H1 (cell line): ENCODE results near the gene DCLRE1A. TPM values are rescaled to one million over a fixed set of nuclear protein-coding genes. Genes with fewer than 3 reads are reported as not detected.

ENCODE experiments used
- CTCF ChIA-PET: fragments of 300-600 bp; sonication (Branson Sonifier 250); formaldehyde crosslinking; loops from one replicate; lab custom pipeline; 2021; ENCODE audit not compliant: partially characterized antibody; lab: Charles Lee
- POLR2A ChIA-PET: fragments of 300-600 bp; sonication (Branson Sonifier 250); formaldehyde crosslinking; loops from one replicate; lab custom pipeline; 2021; ENCODE audit warnings: inconsistent platforms; ENCODE audit not compliant: partially characterized antibody; lab: Charles Lee
- DNase-seq, 2 experiments: peaks; one replicate each; pipeline versions ENCODE4 v3.0.0 to v3.0.0-alpha.2; 2010 to 2022; ENCODE audit warnings: low spot score in 2 of 2, low read depth in 1 of 2, mixed read lengths in 1 of 2
- FAIRE-seq: peaks from 2 replicates; lab custom pipeline; 2011; peaks lifted over from hg19 to GRCh38; lab: Jason Lieb, UNC
- H2AFZ ChIP-seq: 2 replicates; pipeline ENCODE4 v1.8.1; 2012; ENCODE audit warnings: low read length, inconsistent platforms
- H2AK5ac ChIP-seq: 2 replicates; pipeline ENCODE4 v1.6.1; 2013; ENCODE audit warnings: low read depth, low read length
- H2BK120ac ChIP-seq: replicated peaks from 2 replicates; pipeline ENCODE3; 2013; ENCODE audit warnings: low read depth, low read length, inconsistent platforms
- H2BK12ac ChIP-seq: 2 replicates; pipeline ENCODE4 v1.6.1; 2013; ENCODE audit warnings: low read depth, low read length
- H2BK15ac ChIP-seq: 2 replicates; pipeline ENCODE4 v1.6.1; 2013; ENCODE audit warnings: low read length
- H2BK20ac ChIP-seq: 2 replicates; pipeline ENCODE4 v1.6.1; 2013; ENCODE audit warnings: low read length
- H2BK5ac ChIP-seq: 2 replicates; pipeline ENCODE4 v1.6.1; 2013; ENCODE audit warnings: low read depth, low read length
- H3K14ac ChIP-seq: 2 replicates; pipeline ENCODE4 v1.6.1; 2013; ENCODE audit warnings: inconsistent platforms; ENCODE audit not compliant: insufficient read length
- H3K18ac ChIP-seq: 2 replicates; pipeline ENCODE4 v1.6.1; 2013; ENCODE audit warnings: low read length; ENCODE audit errors: extremely low read depth
- H3K23ac ChIP-seq: 2 replicates; pipeline ENCODE4 v1.6.1; 2013; ENCODE audit warnings: inconsistent platforms; ENCODE audit not compliant: insufficient read length
- H3K23me2 ChIP-seq: 2 replicates; pipeline ENCODE4 v1.6.1; 2013; ENCODE audit warnings: low read depth, low read length
- H3K27ac ChIP-seq: 2 replicates; pipeline ENCODE4 v1.6.1; 2011; ENCODE audit warnings: low read depth, low read length, inconsistent platforms
- H3K27me3 ChIP-seq, 4 experiments: replicated peaks in 1 of 4; 1 replicate in 1 of 4; 2 replicates in 3 of 4; pipeline versions ENCODE4 v1.6.1 to v1.8.1; 2011 to 2013; ENCODE audit warnings: low read length in 3 of 4, mild to moderate bottlenecking in 3 of 4, inconsistent platforms in 2 of 4, mixed read lengths in 2 of 4, moderate library complexity in 1 of 4; ENCODE audit not compliant: control insufficient read depth in 3 of 4, insufficient read depth in 3 of 4; ENCODE audit errors: extremely low read depth in 1 of 4
- H3K36me3 ChIP-seq, 4 experiments: 2 replicates each; pipeline versions ENCODE4 v1.6.1 to v1.8.1; 2011 to 2013; ENCODE audit warnings: mild to moderate bottlenecking in 4 of 4, low read length in 3 of 4, moderate library complexity in 2 of 4, control low read depth in 1 of 4, inconsistent platforms in 1 of 4; ENCODE audit not compliant: insufficient read depth in 4 of 4, control insufficient read depth in 2 of 4
- H3K4ac ChIP-seq: replicated peaks from 2 replicates; pipeline ENCODE3; 2013; ENCODE audit warnings: low read length, low read depth, mixed read lengths, inconsistent platforms; ENCODE audit not compliant: insufficient read length
- H3K4me1 ChIP-seq, 4 experiments: replicated peaks in 1 of 4; 1 replicate in 1 of 4; 2 replicates in 3 of 4; pipeline versions ENCODE4 v1.6.1 to v1.8.1; 2011 to 2013; ENCODE audit warnings: low read length in 3 of 4, inconsistent platforms in 2 of 4, mixed read lengths in 1 of 4; ENCODE audit not compliant: insufficient read depth in 4 of 4, control insufficient read depth in 3 of 4
- H3K4me2 ChIP-seq, 2 experiments: 2 replicates each; pipeline versions ENCODE4 v1.6.1 to v1.8.1; 2011 to 2013; ENCODE audit warnings: low read depth in 2 of 2, low read length in 2 of 2, control low read depth in 1 of 2, inconsistent platforms in 1 of 2, mild to moderate bottlenecking in 1 of 2; ENCODE audit not compliant: insufficient read depth in 1 of 2
- H3K4me3 ChIP-seq, 4 experiments: fragments of 200-600, 300-600 bp in 1 of 4; sonication (generic), shearing (Covaris generic), sonication (Bioruptor Twin) in 1 of 4; 2 replicates each; pipeline versions ENCODE4 v1.5.1 to v1.8.1; 2011 to 2016; ENCODE audit warnings: low read length in 4 of 4, low read depth in 3 of 4, control low read depth in 2 of 4, inconsistent platforms in 2 of 4, mild to moderate bottlenecking in 2 of 4, mixed read lengths in 1 of 4, moderate library complexity in 1 of 4; ENCODE audit not compliant: insufficient read depth in 2 of 4; ENCODE audit errors: extremely low read depth in 1 of 4
- H3K56ac ChIP-seq: replicated peaks from 2 replicates; pipeline ENCODE3; 2013; ENCODE audit warnings: low read depth, mild to moderate bottlenecking, mixed read lengths, low read length, inconsistent platforms; ENCODE audit not compliant: insufficient read length
- H3K79me1 ChIP-seq: 2 replicates; pipeline ENCODE4 v1.6.1; 2013; ENCODE audit warnings: low read depth, low read length, control low read depth
- H3K79me2 ChIP-seq, 2 experiments: 2 replicates each; pipeline versions ENCODE4 v1.6.1 to v1.8.1; 2012 to 2013; ENCODE audit warnings: low read length in 2 of 2, mild to moderate bottlenecking in 2 of 2, inconsistent platforms in 1 of 2; ENCODE audit not compliant: insufficient read depth in 2 of 2, control insufficient read depth in 1 of 2
- H3K9ac ChIP-seq, 4 experiments: replicated peaks in 1 of 4; 1 replicate in 1 of 4; 2 replicates in 3 of 4; pipeline versions ENCODE4 v1.6.1 to v1.8.1; 2011 to 2013; ENCODE audit warnings: low read depth in 3 of 4, low read length in 3 of 4, control low read depth in 2 of 4, mild to moderate bottlenecking in 2 of 4, moderate library complexity in 2 of 4, inconsistent platforms in 1 of 4; ENCODE audit errors: extremely low read depth in 1 of 4
- H3K9me3 ChIP-seq, 2 experiments: 2 replicates each; pipeline versions ENCODE4 v1.6.1 to v1.8.1; 2012 to 2013; ENCODE audit warnings: mild to moderate bottlenecking in 2 of 2, moderate library complexity in 2 of 2, control low read depth in 1 of 2, inconsistent platforms in 1 of 2, low read depth in 1 of 2, low read length in 1 of 2, mixed read lengths in 1 of 2; ENCODE audit not compliant: insufficient read depth in 2 of 2
- H4K20me1 ChIP-seq, 2 experiments: replicated peaks in 1 of 2; 2 replicates each; pipeline versions ENCODE3 to v1.8.1; 2011 to 2013; ENCODE audit warnings: inconsistent platforms in 2 of 2, low read length in 2 of 2, mild to moderate bottlenecking in 1 of 2; ENCODE audit not compliant: insufficient read depth in 2 of 2, control insufficient read depth in 1 of 2
- H4K5ac ChIP-seq: 2 replicates; pipeline ENCODE4 v1.6.1; 2013; ENCODE audit warnings: low read length, low read depth, mixed read lengths, inconsistent platforms; ENCODE audit not compliant: insufficient read length
- H4K8ac ChIP-seq: 2 replicates; pipeline ENCODE4 v1.8.0; 2013; ENCODE audit warnings: mild to moderate bottlenecking, moderate library complexity, low read length, inconsistent platforms; ENCODE audit not compliant: insufficient read depth; ENCODE audit errors: extremely low read depth
- H4K91ac ChIP-seq: replicated peaks from 2 replicates; pipeline ENCODE3; 2013; ENCODE audit warnings: low read length, mixed read lengths, inconsistent platforms; ENCODE audit not compliant: insufficient read length
- BCL11A ChIP-seq, 2 experiments: IDR thresholded peaks; one replicate each; pipeline ENCODE4 v1.6.1; 2011; ENCODE audit warnings: low read depth in 2 of 2, low read length in 2 of 2, mild to moderate bottlenecking in 2 of 2
- CBX8 ChIP-seq: fragments of 300-800, 300-1000 bp; sonication (generic); IDR thresholded peaks from 2 replicates; pipeline ENCODE4 v1.7.1; 2016; ENCODE audit warnings: low read depth, low read length, borderline replicate concordance
- HDAC2 ChIP-seq, 2 experiments: fragments of 300-600 bp in 1 of 2; sonication (generic) in 1 of 2; IDR thresholded peaks; 2 replicates each; pipeline ENCODE4 v1.6.1; 2011 to 2012; ENCODE audit warnings: low read depth in 2 of 2, low read length in 2 of 2, mild to moderate bottlenecking in 2 of 2, moderate library complexity in 2 of 2, borderline replicate concordance in 1 of 2, inconsistent platforms in 1 of 2
- JUND ChIP-seq: IDR thresholded peaks from 2 replicates; pipeline ENCODE4 v1.6.1; 2011; ENCODE audit warnings: mild to moderate bottlenecking, improper control_type of control experiment, low read length
- POLR2A ChIP-seq, 2 experiments: IDR thresholded peaks; 1 replicate in 1 of 2; 2 replicates in 1 of 2; pipeline ENCODE4 v1.6.1; 2011; ENCODE audit warnings: low read depth in 2 of 2, low read length in 2 of 2, mild to moderate bottlenecking in 2 of 2; ENCODE audit errors: control extremely low read depth in 1 of 2
- POLR2AphosphoS5 ChIP-seq: IDR thresholded peaks from 2 replicates; pipeline ENCODE4 v1.6.1; 2011; ENCODE audit warnings: low read depth, low read length
- SAP30 ChIP-seq: fragments of 300-600 bp; sonication (generic); IDR thresholded peaks from 2 replicates; pipeline ENCODE4 v1.7.1; 2012; ENCODE audit warnings: low read length, moderate library complexity, mild to moderate bottlenecking, inconsistent platforms; ENCODE audit not compliant: insufficient read depth, insufficient replicate concordance
- SIRT6 ChIP-seq: IDR thresholded peaks from one replicate; pipeline ENCODE4 v1.7.1; 2012; ENCODE audit warnings: low read length, inconsistent platforms
- SRF ChIP-seq: IDR thresholded peaks from 2 replicates; pipeline ENCODE4 v1.6.1; 2011; ENCODE audit warnings: mild to moderate bottlenecking, low read depth, low read length, moderate library complexity
- TBP ChIP-seq: IDR thresholded peaks from 2 replicates; pipeline ENCODE4 v1.6.1; 2011; ENCODE audit warnings: low read depth, low read length, improper control_type of control experiment
- WGBS, 2 experiments: shearing (Covaris generic) in 1 of 2; methylation state at CpG; one replicate each; pipeline versions ENCODE4 v1.1.6 to v1.1.7; 2013 to 2015; ENCODE audit warnings: low lambda C conversion rate in 2 of 2, mixed read lengths in 2 of 2, inconsistent platforms in 1 of 2, low coverage in 1 of 2, missing lambda C conversion rate in 1 of 2; ENCODE audit not compliant: insufficient replicate concordance in 2 of 2, insufficient coverage in 1 of 2, insufficient read length in 1 of 2; ENCODE audit errors: extremely low coverage in 1 of 2, missing lambda C conversion rate in 1 of 2; 5-methylcytosine and 5-hydroxymethylcytosine counted together
- polyA plus RNA-seq, 7 experiments: library from polyadenylated mRNA; depleted of rRNA in 3 of 7; stranded (reverse) in 5 of 7; unstranded in 2 of 7; fragments of >200 nt in 5 of 7; fragments of 200-250 nt in 2 of 7; gene quantifications; 1 replicate in 5 of 7; 2 replicates in 1 of 7; 4 replicates in 1 of 7; pipeline versions ENCODE4 v1.2.1 to v1.2.3, GENCODE V29; 2011 to 2013; ENCODE audit warnings: missing spikeins in 2 of 7, mixed read lengths in 2 of 7
- total RNA-seq: library from RNA; stranded (reverse); fragmentation: NEBNext Ultra II Directional; extraction: Animal tissue kit (Norgen Biotek cat#: 25700); gene quantifications from 2 replicates; pipeline ENCODE4 v1.2.1, GENCODE V29; 2021
- TF ChIP-seq, protein P1 (sequence below): IDR thresholded peaks from 2 replicates; pipeline ENCODE4 v1.6.1; 2012; ENCODE audit warnings: low read length, inconsistent platforms
- TF ChIP-seq, protein P2 (sequence below): IDR thresholded peaks from 2 replicates; pipeline ENCODE4 v1.6.1; 2011; ENCODE audit warnings: low read length, improper control_type of control experiment

Gene DCLRE1A
- total and polyA plus RNA-seq, 2 of the 8 experiments (the other 6 are each of a cell fraction or from before 2014, with no cell fraction given): 8.1 to 10.1 TPM

DNA sequence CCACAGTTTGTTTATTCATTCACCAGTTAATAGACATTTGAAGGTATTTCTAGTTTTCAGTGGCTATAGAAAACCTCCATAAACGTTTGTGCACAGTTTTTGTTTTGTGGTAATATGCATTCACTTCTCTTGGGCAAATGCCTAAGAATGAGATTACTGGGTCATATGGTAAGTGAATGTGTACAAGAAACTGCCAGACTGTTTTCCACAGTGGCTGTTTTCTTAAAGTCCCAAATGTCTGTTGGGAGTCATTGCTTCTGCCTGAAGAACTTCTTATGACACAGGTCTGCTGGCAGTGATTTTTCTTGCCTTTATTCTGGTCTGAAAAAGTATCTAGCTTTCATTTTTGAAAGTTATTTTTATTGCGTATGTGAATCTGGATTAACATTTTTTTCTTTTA, 36.0 kb upstream of the DCLRE1A start:
- no peaks in the 10 kb centered on the region for H3K23me2 ChIP-seq
- no peak for TF ChIP-seq BCL11A (IDR thresholded peaks at IDR 0.05; ENCODE audit: low read depth in 2 of 2, low read length in 2 of 2)
- TF ChIP-seq, protein P1, sequence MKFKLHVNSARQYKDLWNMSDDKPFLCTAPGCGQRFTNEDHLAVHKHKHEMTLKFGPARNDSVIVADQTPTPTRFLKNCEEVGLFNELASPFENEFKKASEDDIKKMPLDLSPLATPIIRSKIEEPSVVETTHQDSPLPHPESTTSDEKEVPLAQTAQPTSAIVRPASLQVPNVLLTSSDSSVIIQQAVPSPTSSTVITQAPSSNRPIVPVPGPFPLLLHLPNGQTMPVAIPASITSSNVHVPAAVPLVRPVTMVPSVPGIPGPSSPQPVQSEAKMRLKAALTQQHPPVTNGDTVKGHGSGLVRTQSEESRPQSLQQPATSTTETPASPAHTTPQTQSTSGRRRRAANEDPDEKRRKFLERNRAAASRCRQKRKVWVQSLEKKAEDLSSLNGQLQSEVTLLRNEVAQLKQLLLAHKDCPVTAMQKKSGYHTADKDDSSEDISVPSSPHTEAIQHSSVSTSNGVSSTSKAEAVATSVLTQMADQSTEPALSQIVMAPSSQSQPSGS: no peak
- TF ChIP-seq POLR2AphosphoS5: no peak
- no peak for TF ChIP-seq SAP30
- TF ChIP-seq POLR2A (IDR thresholded peaks at IDR 0.05; ENCODE audit: control extremely low read depth in 1 of 2, low read depth in 2 of 2, low read length in 2 of 2): no peak
- no peak for TF ChIP-seq JUND
- no peak for TF ChIP-seq SRF
- TF ChIP-seq TBP: no peak
- no peak for TF ChIP-seq HDAC2 (IDR thresholded peaks at IDR 0.05; ENCODE audit: borderline replicate concordance in 1 of 2, low read depth in 2 of 2, low read length in 2 of 2)
- no peak for TF ChIP-seq CBX8
- TF ChIP-seq SIRT6: no peak
- TF ChIP-seq, protein P2, sequence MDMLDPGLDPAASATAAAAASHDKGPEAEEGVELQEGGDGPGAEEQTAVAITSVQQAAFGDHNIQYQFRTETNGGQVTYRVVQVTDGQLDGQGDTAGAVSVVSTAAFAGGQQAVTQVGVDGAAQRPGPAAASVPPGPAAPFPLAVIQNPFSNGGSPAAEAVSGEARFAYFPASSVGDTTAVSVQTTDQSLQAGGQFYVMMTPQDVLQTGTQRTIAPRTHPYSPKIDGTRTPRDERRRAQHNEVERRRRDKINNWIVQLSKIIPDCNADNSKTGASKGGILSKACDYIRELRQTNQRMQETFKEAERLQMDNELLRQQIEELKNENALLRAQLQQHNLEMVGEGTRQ: no peak
- TF ChIP-seq, all 59 proteins: peak for 0
- H3K79me2 ChIP-seq: peaks cover 0 to 4% of the 10 kb centered on the region in 2 experiments; a peak in 2 of 4 replicates
- no peak overlapping the region for H3K4ac ChIP-seq
- H3K4me3 ChIP-seq: no peak overlapping the region
- no peaks in the 10 kb centered on the region for H3K9me3 ChIP-seq
- DNase-seq (no peak), FAIRE-seq (no peak)
- H2AK5ac ChIP-seq: no peak overlapping the region
- H3K36me3 ChIP-seq: peaks cover 0 to 17% (median 5%) of the 10 kb centered on the region in 4 experiments; a peak in 2 of 8 replicates
- WGBS, 2 experiments: 87% methylated on average over 2 of the region's 2 CpGs; no CpG with 5 or more reads in 1 of the 2 experiments
- H3K9ac ChIP-seq: no peak overlapping the region
- no peak overlapping the region for H3K23ac ChIP-seq
- no peak overlapping the region for H2BK15ac ChIP-seq
- H3K18ac ChIP-seq: no peak overlapping the region
- peaks cover 0 to 2% of the 10 kb centered on the region in 2 experiments for H4K20me1 ChIP-seq
- H3K27me3 ChIP-seq: no peaks in the 10 kb centered on the region
- no peak overlapping the region for H2BK12ac ChIP-seq
- H3K4me1 ChIP-seq: no peaks in the 10 kb centered on the region
- no peak overlapping the region for H2BK5ac ChIP-seq
- CTCF ChIA-PET: no interaction called here
- no peak overlapping the region for H3K56ac ChIP-seq
- no peak overlapping the region for H3K4me2 ChIP-seq
- no peak overlapping the region for H4K5ac ChIP-seq
- no peak overlapping the region for H3K14ac ChIP-seq
- H2BK120ac ChIP-seq: no peak overlapping the region
- H3K27ac ChIP-seq: no peak overlapping the region
- no peak overlapping the region for H4K91ac ChIP-seq
- H2BK20ac ChIP-seq: no peak overlapping the region
- POLR2A ChIA-PET: no interaction called here
- H4K8ac ChIP-seq: no peak overlapping the region
- no peak overlapping the region for H2AFZ ChIP-seq
- no peaks in the 10 kb centered on the region for H3K79me1 ChIP-seq
